Measurements from ENCODE around the gene MGAT1.

GRCh38 chr5:180818677-180819341 is 16.2 kb upstream of the MGAT1 start:
- TF ChIP-seq POLR2A (IDR thresholded peaks at IDR 0.05), result no peak
- TF ChIP-seq POLR2AphosphoS5 (IDR thresholded peaks at IDR 0.05), result no peak

All from gastroesophageal sphincter (tissue), 2 donors.